ENCODE results near the gene ATAD3B. TPM values are rescaled to one million over a fixed set of nuclear protein-coding genes. Genes with fewer than 3 reads are reported as not detected.

Gene ATAD3B
- total and polyA plus RNA-seq, 2 of the 13 experiments (the other 11 are each of a cell fraction or from before 2014, with no cell fraction given) = 9.6 to 31.1 TPM

- TF ChIP-seq, protein P1, sequence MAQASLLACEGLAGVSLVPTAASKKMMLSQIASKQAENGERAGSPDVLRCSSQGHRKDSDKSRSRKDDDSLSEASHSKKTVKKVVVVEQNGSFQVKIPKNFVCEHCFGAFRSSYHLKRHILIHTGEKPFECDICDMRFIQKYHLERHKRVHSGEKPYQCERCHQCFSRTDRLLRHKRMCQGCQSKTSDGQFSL (CRISPR knock-in tag; IDR thresholded peaks at IDR 0.05) = no peak
- peak; percentile 15; the same call in 1 of the 2 replicates for TF ChIP-seq ZNF331 (CRISPR knock-in tag; IDR thresholded peaks at IDR 0.05)
- peak; percentile 42 for TF ChIP-seq HES4 (CRISPR knock-in tag; IDR thresholded peaks at IDR 0.05; ENCODE audit: borderline replicate concordance)
- peak; percentile 59; the same call in 1 of the 2 replicates for TF ChIP-seq SALL2 (CRISPR knock-in tag; IDR thresholded peaks at IDR 0.05)
- TF ChIP-seq ZNF83 (CRISPR knock-in tag; IDR thresholded peaks at IDR 0.05; ENCODE audit: borderline replicate concordance) = 0 out of 2 replicates have a peak, but pooled peaks have one; percentile 83
- no peak for TF ChIP-seq ZNF781 (CRISPR knock-in tag; IDR thresholded peaks at IDR 0.05; ENCODE audit: borderline replicate concordance, not compliant biosample characterization)
- no peak for TF ChIP-seq ZNF530 (CRISPR knock-in tag; IDR thresholded peaks at IDR 0.05; ENCODE audit: low read depth)
- TF ChIP-seq YY1 (IDR thresholded peaks at IDR 0.05; ENCODE audit: insufficient read depth, insufficient replicate concordance, low read depth, low read length) = peak; percentile 23
- TF ChIP-seq, protein P2, sequence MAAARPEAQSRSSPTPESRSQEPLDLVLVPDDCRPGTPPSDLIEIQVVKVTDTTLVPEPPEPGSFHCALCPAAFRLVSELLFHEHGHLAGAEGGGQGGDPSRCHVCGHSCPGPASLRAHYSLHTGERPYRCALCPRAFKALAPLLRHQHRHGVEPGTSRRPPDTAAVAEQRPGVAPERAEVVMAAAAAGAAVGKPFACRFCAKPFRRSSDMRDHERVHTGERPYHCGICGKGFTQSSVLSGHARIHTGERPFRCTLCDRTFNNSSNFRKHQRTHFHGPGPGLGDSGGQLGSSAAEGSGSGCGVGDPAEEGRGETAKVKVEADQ (CRISPR knock-in tag; IDR thresholded peaks at IDR 0.05; ENCODE audit: borderline replicate concordance) = no peak
- no peak for TF ChIP-seq ZNF644 (CRISPR knock-in tag; IDR thresholded peaks at IDR 0.05; ENCODE audit: low read depth)
- TF ChIP-seq FOXP1 (IDR thresholded peaks at IDR 0.05) = no peak
- no peak for TF ChIP-seq FOXP1 (CRISPR knock-in tag; IDR thresholded peaks at IDR 0.05)
- TF ChIP-seq ZBTB21 (CRISPR knock-in tag; IDR thresholded peaks at IDR 0.05) = no peak
- no peak for TF ChIP-seq GTF3A (CRISPR knock-in tag; conservative IDR thresholded peaks at IDR 0.05)
- TF ChIP-seq, protein P3, sequence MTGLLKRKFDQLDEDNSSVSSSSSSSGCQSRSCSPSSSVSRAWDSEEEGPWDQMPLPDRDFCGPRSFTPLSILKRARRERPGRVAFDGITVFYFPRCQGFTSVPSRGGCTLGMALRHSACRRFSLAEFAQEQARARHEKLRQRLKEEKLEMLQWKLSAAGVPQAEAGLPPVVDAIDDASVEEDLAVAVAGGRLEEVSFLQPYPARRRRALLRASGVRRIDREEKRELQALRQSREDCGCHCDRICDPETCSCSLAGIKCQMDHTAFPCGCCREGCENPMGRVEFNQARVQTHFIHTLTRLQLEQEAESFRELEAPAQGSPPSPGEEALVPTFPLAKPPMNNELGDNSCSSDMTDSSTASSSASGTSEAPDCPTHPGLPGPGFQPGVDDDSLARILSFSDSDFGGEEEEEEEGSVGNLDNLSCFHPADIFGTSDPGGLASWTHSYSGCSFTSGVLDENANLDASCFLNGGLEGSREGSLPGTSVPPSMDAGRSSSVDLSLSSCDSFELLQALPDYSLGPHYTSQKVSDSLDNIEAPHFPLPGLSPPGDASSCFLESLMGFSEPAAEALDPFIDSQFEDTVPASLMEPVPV (CRISPR knock-in tag; IDR thresholded peaks at IDR 0.05) = no peak
- TF ChIP-seq STAT5B (CRISPR knock-in tag; IDR thresholded peaks at IDR 0.05) = no peak
- TF ChIP-seq NRL (CRISPR knock-in tag; IDR thresholded peaks at IDR 0.05; ENCODE audit: borderline replicate concordance) = no peak
- no peak for TF ChIP-seq SIN3B (IDR thresholded peaks at IDR 0.05; ENCODE audit: low read length)
- TF ChIP-seq ZFAT (CRISPR knock-in tag; conservative IDR thresholded peaks at IDR 0.05) = no peak; the same call in 1 of the 2 replicates
- TF ChIP-seq PRDM10 (CRISPR knock-in tag; IDR thresholded peaks at IDR 0.05; ENCODE audit: low read depth) = no peak
- TF ChIP-seq, protein P4, sequence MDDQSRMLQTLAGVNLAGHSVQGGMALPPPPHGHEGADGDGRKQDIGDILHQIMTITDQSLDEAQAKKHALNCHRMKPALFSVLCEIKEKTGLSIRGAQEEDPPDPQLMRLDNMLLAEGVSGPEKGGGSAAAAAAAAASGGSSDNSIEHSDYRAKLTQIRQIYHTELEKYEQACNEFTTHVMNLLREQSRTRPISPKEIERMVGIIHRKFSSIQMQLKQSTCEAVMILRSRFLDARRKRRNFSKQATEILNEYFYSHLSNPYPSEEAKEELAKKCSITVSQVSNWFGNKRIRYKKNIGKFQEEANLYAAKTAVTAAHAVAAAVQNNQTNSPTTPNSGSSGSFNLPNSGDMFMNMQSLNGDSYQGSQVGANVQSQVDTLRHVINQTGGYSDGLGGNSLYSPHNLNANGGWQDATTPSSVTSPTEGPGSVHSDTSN (CRISPR knock-in tag; IDR thresholded peaks at IDR 0.05; ENCODE audit: borderline replicate concordance) = no peak
- no peak for TF ChIP-seq PTBP1 (IDR thresholded peaks at IDR 0.05; ENCODE audit: low read depth, low read length, poor library complexity, severe bottlenecking)
These were observed 36.3 kb upstream of the ATAD3B start, which contains the start of gene VWA1 (continued) for GRCh38 chr1:1435106-1435903.
